Neural cell (in vitro differentiated cells): ENCODE measurements around the gene SLC28A3. TPM values are rescaled to one million over a fixed set of nuclear protein-coding genes. Genes with fewer than 3 reads are reported as not detected.

Experiments used
- H2AFZ ChIP-seq: fragments of 200-600, 300-800 bp; sonication (generic), shearing (Covaris generic); 2 replicates; pipeline ENCODE4 v1.6.0; 2014; ENCODE audit warnings: low read depth, mild to moderate bottlenecking, antibody characterized with exemption, low read length, moderate library complexity
- H3F3A ChIP-seq: fragments of 200-600 bp; shearing (Covaris generic); 2 replicates; pipeline ENCODE4 v1.6.1; 2016; ENCODE audit warnings: mild to moderate bottlenecking, moderate library complexity, mixed read lengths, antibody characterized with exemption, low read length; ENCODE audit not compliant: insufficient read depth, poor library complexity, severe bottlenecking
- H3K27ac ChIP-seq: fragments of 200-600, 300-800 bp; sonication (generic), shearing (Covaris generic); 2 replicates; pipeline ENCODE4 v1.5.1; 2014; ENCODE audit warnings: mild to moderate bottlenecking, low read length, moderate library complexity
- H3K27me3 ChIP-seq: fragments of 300-800, 200-600 bp; sonication (generic), shearing (Covaris generic); 2 replicates; pipeline ENCODE4 v1.6.0; 2014; ENCODE audit warnings: mild to moderate bottlenecking, low read depth, low read length, moderate library complexity; ENCODE audit not compliant: insufficient read depth
- H3K36me3 ChIP-seq: fragments of 300-800, 200-600 bp; sonication (generic), shearing (Covaris generic); 2 replicates; pipeline ENCODE4 v1.5.1; 2014; ENCODE audit warnings: mild to moderate bottlenecking, antibody characterized with exemption, low read length, moderate library complexity; ENCODE audit not compliant: insufficient read depth
- H3K4me2 ChIP-seq: fragments of 300-800, 200-600 bp; sonication (generic), shearing (Covaris generic); 2 replicates; pipeline ENCODE4 v1.6.0; 2014; ENCODE audit warnings: mild to moderate bottlenecking, low read length
- H3K4me3 ChIP-seq: fragments of 300-800, 200-600 bp; sonication (generic), shearing (Covaris generic); 2 replicates; pipeline ENCODE4 v1.5.1; 2014; ENCODE audit warnings: mild to moderate bottlenecking, low read length, moderate library complexity
- H3K79me2 ChIP-seq: fragments of 200-600 bp; shearing (Covaris generic); replicated peaks from 2 replicates; pipeline ENCODE4 v1.6.0; 2014; ENCODE audit warnings: mild to moderate bottlenecking, low read length, moderate library complexity; ENCODE audit not compliant: insufficient read depth
- H3K9ac ChIP-seq: fragments of 300-800, 200-600 bp; sonication (generic), shearing (Covaris generic); 2 replicates; pipeline ENCODE4 v1.6.1; 2016; ENCODE audit warnings: mild to moderate bottlenecking, low read length, mixed read lengths
- H3K9me2 ChIP-seq: fragments of 200-600 bp; shearing (Covaris generic); 2 replicates; pipeline ENCODE4 v1.6.1; 2016; ENCODE audit warnings: mild to moderate bottlenecking, low read length, mixed read lengths; ENCODE audit not compliant: insufficient read depth
- H3K9me3 ChIP-seq: fragments of 200-600, 300-800 bp; sonication (generic), shearing (Covaris generic); 2 replicates; pipeline ENCODE4 v1.6.1; 2016; ENCODE audit warnings: mild to moderate bottlenecking, mixed run types, low read length, moderate library complexity, mixed read lengths
- H4K20me1 ChIP-seq: fragments of 200-600 bp; shearing (Covaris generic); 2 replicates; pipeline ENCODE4 v1.6.1; 2016; ENCODE audit warnings: mild to moderate bottlenecking, mixed run types; ENCODE audit not compliant: insufficient read depth
- EP300 ChIP-seq: fragments of 450-650 bp; conservative IDR thresholded peaks from 2 replicates; pipeline ENCODE4 v1.6.1; 2014; ENCODE audit warnings: antibody characterized with exemption, mild to moderate bottlenecking, moderate library complexity; ENCODE audit not compliant: poor library complexity, severe bottlenecking
- MXI1 ChIP-seq: fragments of 450-650 bp; conservative IDR thresholded peaks from 2 replicates; pipeline ENCODE4 v1.6.1; 2014; ENCODE audit warnings: antibody characterized with exemption, mild to moderate bottlenecking; ENCODE audit not compliant: poor library complexity, severe bottlenecking
- SMC3 ChIP-seq: fragments of 450-650 bp; conservative IDR thresholded peaks from 2 replicates; pipeline ENCODE4 v1.6.1; 2014; ENCODE audit warnings: antibody characterized with exemption, mild to moderate bottlenecking, moderate library complexity; ENCODE audit not compliant: poor library complexity
- TAF1 ChIP-seq: IDR thresholded peaks from 2 replicates; pipeline ENCODE4 v1.6.1; 2012; ENCODE audit warnings: low read depth
- polyA plus RNA-seq: library from polyadenylated mRNA; depleted of rRNA; stranded (reverse); fragments of >200 nt; gene quantifications from 2 replicates; pipeline ENCODE4 v1.2.3, GENCODE V29; 2014
- TF ChIP-seq, protein P1 (sequence below): IDR thresholded peaks from 2 replicates; pipeline ENCODE4 v1.6.1; 2012; ENCODE audit warnings: borderline replicate concordance
- TF ChIP-seq, protein P2 (sequence below): fragments of 450-650 bp; IDR thresholded peaks from 2 replicates; pipeline ENCODE4 v1.5.1; 2014; ENCODE audit warnings: antibody characterized with exemption, mild to moderate bottlenecking, moderate library complexity; ENCODE audit not compliant: poor library complexity, severe bottlenecking

Gene SLC28A3
- polyA plus RNA-seq, 1 donor from 2014 or later: not detected

- H3K27ac ChIP-seq: no peak overlapping the region
- H2AFZ ChIP-seq: no peak overlapping the region
- no peaks in the 10 kb centered on the region for H3K9me2 ChIP-seq
- no peaks in the 10 kb centered on the region for H3F3A ChIP-seq
- H3K9ac ChIP-seq: no peak overlapping the region
- no peaks in the 10 kb centered on the region for H3K36me3 ChIP-seq
- no peak overlapping the region for H3K4me2 ChIP-seq
- no peaks in the 10 kb centered on the region for H3K9me3 ChIP-seq
- no peaks in the 10 kb centered on the region for H4K20me1 ChIP-seq
- H3K4me3 ChIP-seq: no peak overlapping the region
- TF ChIP-seq, protein P1, sequence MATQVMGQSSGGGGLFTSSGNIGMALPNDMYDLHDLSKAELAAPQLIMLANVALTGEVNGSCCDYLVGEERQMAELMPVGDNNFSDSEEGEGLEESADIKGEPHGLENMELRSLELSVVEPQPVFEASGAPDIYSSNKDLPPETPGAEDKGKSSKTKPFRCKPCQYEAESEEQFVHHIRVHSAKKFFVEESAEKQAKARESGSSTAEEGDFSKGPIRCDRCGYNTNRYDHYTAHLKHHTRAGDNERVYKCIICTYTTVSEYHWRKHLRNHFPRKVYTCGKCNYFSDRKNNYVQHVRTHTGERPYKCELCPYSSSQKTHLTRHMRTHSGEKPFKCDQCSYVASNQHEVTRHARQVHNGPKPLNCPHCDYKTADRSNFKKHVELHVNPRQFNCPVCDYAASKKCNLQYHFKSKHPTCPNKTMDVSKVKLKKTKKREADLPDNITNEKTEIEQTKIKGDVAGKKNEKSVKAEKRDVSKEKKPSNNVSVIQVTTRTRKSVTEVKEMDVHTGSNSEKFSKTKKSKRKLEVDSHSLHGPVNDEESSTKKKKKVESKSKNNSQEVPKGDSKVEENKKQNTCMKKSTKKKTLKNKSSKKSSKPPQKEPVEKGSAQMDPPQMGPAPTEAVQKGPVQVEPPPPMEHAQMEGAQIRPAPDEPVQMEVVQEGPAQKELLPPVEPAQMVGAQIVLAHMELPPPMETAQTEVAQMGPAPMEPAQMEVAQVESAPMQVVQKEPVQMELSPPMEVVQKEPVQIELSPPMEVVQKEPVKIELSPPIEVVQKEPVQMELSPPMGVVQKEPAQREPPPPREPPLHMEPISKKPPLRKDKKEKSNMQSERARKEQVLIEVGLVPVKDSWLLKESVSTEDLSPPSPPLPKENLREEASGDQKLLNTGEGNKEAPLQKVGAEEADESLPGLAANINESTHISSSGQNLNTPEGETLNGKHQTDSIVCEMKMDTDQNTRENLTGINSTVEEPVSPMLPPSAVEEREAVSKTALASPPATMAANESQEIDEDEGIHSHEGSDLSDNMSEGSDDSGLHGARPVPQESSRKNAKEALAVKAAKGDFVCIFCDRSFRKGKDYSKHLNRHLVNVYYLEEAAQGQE: no peak
- TF ChIP-seq, protein P2, sequence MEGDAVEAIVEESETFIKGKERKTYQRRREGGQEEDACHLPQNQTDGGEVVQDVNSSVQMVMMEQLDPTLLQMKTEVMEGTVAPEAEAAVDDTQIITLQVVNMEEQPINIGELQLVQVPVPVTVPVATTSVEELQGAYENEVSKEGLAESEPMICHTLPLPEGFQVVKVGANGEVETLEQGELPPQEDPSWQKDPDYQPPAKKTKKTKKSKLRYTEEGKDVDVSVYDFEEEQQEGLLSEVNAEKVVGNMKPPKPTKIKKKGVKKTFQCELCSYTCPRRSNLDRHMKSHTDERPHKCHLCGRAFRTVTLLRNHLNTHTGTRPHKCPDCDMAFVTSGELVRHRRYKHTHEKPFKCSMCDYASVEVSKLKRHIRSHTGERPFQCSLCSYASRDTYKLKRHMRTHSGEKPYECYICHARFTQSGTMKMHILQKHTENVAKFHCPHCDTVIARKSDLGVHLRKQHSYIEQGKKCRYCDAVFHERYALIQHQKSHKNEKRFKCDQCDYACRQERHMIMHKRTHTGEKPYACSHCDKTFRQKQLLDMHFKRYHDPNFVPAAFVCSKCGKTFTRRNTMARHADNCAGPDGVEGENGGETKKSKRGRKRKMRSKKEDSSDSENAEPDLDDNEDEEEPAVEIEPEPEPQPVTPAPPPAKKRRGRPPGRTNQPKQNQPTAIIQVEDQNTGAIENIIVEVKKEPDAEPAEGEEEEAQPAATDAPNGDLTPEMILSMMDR: no peak
- TF ChIP-seq SMC3: no peak
- no peak for TF ChIP-seq EP300
- TF ChIP-seq MXI1: no peak
- TF ChIP-seq TAF1: no peak
- no peaks in the 10 kb centered on the region for H3K79me2 ChIP-seq
- no peaks in the 10 kb centered on the region for H3K27me3 ChIP-seq
Observed at GRCh38 chr9:84384617-84385016, 44.1 kb upstream of the SLC28A3 start.

DNA sequence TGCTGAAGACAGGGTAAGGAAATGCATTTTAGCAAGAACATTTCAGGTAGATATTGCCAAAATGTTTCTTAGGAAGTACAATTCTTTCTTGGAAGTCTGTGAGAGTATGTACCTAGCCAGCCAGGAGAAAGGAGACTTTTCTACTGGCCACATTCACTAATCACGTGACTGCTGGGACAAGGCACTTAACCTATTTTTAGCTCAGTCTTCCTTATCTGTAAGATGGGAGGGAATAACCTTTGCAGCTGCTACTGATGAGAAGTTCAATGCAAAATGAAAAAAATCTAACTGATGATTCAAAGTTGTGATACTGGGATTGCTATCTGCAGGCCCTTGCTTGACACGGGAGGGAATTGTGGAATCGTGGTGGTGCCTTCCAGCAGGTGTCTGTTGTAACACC, 42.6 kb upstream of the SLC28A3 start:
- Histone ChIP-seq H3K4me2 (no peak overlapping the region), H3F3A (no peaks in the 10 kb centered on the region), H3K9ac (no peak overlapping the region), H2AFZ (no peak overlapping the region), H3K4me3 (no peak overlapping the region), H4K20me1 (no peaks in the 10 kb centered on the region), H3K79me2 (no peaks in the 10 kb centered on the region), H3K9me3 (no peaks in the 10 kb centered on the region), H3K27ac (no peak overlapping the region), H3K27me3 (no peaks in the 10 kb centered on the region), H3K9me2 (no peaks in the 10 kb centered on the region), H3K36me3 (no peaks in the 10 kb centered on the region)
- TF ChIP-seq MXI1: no peak
- TF ChIP-seq, protein P1: no peak
- no peak for TF ChIP-seq SMC3
